Forelimb muscle (tissue), 1 donor: Measurements from ENCODE around the gene MEGF6. TPM values are rescaled to one million over a fixed set of nuclear protein-coding genes. Genes with fewer than 3 reads are reported as not detected.

Experiments
- DNase-seq: peaks from one replicate; pipeline ENCODE4 v3.0.0-alpha.2; 2013; ENCODE audit warnings: low read depth
- polyA plus RNA-seq: library from polyadenylated mRNA; unstranded; fragments of 120-200 nt; gene quantifications from one replicate; pipeline ENCODE4 v1.2.1, GENCODE V29; 2013; ENCODE audit not compliant: insufficient read length

MEGF6 gene
- polyA plus RNA-seq, 1 donor = 10.2 TPM

GRCh38 chr1:3571263-3571662 is 40.0 kb downstream of the MEGF6 start:
- no peak for DNase-seq

DNA sequence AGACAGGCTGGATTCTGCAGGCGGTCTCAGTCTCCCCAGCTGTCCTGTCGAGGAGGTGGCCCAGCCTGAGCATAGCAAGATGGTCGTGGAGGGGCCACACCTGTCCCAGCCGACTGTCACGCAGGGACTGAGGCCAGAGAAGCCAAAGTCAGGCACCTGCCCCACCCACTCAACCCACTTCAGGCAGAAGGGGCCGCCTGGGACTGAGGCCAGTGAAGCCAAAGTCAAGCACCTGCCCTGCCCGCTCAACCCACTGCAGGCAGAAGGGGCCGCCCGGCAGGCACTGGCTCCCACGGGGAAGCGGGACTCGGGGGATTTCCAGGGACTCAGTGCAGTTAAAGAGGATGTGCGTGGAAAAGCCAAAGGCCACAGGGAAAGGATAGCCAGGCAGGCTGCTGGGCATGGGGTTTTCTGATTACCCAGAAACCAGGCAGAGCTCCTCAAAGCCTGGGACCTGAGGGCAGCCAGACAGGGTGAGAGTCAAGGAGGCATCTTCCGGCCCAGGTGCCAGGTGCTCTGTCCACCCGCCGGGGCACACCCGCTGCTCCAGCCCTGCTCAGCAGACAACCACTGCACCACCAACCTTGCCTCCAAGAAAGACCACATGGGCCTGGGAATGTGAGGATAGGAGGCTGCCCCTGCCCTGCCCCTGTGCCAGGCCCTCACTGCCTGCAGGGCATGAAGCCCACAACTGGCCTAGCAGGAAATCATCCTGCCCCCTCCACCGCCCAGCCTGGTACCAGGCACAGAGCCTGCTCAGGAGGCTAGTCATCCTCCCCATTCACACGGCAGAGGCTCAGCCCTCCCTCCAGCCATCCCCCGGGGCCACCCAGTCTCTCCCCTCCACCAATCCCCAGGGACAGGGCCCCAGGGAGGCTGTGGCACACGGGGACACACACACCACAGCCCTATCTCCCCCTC is 41.0 kb downstream of the MEGF6 start:
- DNase-seq = no peak

- no peak for DNase-seq
Measured at GRCh38 chr1:3569436-3569835, 41.9 kb downstream of the MEGF6 start.

DNA sequence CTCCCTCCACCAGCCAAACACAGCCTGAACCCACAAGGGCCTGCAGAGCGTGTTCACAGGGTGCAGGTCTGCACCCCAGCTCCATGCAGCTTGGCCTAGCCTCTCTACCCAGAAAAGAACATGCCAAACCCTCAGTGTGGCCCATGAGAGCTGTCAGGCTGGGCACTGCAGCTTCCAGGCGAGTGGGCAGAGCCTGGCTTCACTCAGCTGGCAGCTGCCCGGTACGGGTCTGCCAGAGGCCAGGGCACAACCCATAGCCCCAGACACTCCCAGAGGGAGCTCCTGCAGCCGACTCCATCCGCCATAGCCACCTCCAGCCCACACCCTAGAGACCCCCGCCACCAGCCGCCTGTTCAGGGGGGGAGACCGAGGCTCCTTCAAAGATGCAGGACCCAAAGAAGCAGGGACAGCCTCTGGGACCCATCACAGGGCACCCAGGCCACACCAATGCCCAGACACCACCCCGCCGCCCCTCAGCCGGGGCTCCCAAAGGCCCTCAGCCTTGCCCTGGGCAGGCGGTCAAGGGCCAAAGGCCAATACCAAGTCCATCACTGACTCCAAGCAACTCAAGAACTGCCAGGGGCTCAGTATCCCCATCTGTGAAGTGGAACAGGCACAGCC is 42.4 kb downstream of the MEGF6 start:
- DNase-seq = no peak

GRCh38 chr1:3566951-3567804 is 44.1 kb downstream of the MEGF6 start:
- DNase-seq = no peak

DNA sequence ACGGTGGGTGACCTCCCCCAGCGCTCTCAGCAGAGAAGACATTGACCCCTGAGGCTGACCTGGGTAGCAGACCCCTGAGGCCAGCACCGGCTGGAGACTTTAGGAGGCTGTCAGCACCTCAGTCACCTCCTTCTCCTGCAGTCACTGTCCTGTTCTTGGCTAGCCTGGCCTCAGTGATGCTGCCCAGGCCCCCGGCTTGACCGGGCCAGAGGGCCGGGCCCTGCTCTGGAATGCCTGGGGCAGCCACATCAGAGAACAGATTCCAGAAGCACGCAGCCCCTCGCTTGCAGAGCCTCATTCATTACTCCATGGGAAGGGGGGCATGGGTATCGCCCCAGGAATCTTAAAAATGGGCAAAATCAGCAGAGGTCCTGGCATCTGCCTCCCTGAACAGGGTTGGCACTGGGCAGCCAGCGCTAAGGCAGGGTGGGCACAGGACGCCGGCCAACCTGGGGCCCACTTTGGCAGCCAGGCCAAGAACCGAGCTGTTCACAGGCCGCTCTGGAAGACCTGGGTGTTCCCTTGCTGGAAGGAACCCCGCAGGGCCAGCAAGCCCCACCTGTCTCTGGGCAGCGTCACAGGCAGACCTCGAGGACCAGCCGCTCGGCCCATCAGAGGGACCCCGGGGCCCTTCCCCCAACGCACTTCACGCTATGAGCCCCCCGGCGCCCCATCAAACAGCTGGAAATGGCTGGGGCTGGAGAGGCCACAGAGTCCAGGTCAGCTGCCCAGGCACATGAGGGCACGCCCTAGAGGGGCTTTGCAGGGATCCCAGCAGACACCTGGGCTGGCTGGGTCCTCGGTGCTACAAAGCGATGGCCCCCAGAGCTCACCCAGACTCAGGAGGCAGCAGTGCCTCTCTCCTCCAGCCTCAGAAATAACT is 45.1 kb downstream of the MEGF6 start:
- DNase-seq = no peak

GRCh38 chr1:3564921-3565831 is 46.1 kb downstream of the MEGF6 start:
- no peak for DNase-seq

DNA sequence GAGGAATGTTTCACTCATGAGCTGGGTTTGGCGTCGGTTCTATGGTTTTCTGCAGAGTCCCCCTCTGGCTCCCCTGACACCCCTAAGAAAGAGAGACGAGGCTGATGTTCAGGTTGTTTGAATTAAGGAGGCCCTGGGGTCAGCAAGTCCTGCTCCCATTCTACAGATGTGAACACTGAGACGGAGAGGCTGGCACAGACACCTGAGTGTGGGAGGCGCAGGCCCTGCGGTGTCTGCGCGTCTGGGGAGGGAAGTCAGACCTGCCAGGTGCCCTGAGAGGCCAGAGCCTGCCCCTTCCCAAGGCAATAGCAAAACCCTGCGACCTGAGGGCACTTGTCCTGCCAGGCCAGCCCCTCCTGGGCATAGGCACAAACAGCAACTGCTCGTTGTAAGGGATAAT is 47.7 kb downstream of the MEGF6 start:
- no peak for DNase-seq

DNA sequence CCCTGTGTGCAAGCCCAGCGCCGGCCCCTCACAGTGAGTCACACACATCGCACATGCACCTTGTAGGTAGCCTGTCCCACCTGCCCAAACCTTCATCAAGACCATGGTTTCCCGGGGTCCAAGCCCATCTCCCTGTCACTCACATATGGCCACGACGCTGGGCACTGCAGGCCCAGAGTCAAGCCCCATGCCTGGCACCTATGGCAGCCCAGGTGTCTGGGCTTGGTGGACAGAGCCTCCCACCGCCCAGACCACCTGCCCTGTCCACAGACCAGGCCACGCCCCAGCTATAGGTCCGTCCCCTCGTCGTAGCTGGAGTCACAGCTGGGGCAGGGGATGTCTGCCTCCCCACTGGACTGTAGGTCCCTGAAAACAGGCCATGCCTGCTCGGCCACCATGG is 48.2 kb downstream of the MEGF6 start:
- DNase-seq = no peak

- no peak for DNase-seq
Measured at GRCh38 chr1:3562712-3563111, 48.6 kb downstream of the MEGF6 start.

DNA sequence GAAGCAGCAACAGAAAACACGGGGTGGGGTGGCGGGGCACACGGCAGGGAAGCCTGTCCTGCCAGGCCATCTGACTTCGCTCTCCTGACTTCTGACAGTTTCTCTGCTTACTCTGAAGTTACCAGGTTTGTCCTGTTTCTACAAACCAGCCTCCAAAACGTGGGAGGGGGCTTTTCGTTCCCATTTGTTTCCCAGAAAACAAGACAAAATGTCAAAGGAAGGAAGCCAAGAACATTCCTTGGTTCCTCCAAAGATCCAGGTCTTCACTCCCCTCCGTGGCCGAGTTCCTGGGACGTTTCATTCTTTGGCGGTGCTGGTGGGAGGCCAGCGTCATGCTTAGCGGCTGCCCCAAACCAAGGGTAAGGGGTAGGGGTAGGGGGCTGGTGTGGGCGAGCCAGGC is 49.6 kb downstream of the MEGF6 start:
- DNase-seq = no peak

- DNase-seq = no peak
Measured at GRCh38 chr1:3560981-3561380, 50.3 kb downstream of the MEGF6 start.

DNA sequence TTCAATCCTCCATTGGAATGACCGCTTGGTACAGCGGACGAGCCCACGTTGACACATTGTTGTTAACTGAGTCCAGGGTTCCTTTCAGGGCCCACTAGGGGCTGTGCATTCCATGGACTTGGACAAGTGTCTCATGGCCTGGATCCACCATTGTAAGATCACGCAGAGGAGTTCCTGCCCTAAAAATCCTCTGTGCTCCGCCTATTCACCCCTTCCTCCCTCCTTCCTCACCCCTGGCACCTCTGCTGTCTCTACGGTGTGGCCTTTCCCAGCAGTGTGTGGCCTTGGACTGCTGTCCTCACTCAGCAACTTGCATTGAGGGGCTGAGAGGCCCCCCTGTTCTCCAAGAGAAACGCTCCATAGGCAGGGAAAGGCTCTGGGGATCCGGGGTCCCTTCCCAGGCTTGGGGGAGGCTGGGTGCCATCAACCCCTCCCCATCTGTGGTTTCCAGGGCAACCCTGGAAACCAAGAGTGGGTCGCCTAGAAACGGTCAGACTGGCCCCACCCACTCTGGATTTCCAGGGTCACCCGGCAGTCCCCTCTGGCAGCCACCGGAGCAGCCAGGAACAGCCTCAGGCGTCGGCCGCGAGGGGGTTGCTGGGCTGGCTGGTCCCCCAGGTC is 50.9 kb downstream of the MEGF6 start:
- peak; percentile 22 for DNase-seq

GRCh38 chr1:3558036-3558726 is 53.1 kb downstream of the MEGF6 start:
- DNase-seq = no peak

- no peak for DNase-seq
Measured at GRCh38 chr1:3557366-3557765, 53.9 kb downstream of the MEGF6 start.

DNA sequence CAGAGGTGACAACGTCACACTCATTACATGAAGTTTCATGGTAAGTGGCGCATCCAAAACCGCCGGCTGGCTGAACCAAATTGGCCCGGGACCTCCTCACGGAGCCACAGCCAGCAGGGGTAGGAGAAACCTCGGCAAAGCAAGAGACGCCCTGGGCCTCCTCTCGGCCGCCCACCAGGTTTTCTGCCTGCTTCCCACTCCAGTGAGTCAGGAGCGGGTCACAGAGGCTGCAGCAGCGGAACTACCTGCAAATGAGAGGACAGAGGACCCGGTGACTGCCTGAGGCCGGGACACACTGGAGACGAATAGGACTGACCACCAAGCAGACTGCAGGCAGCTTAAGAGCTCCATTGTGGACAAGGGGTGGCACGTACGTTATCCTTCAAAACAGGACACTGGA is 55.0 kb downstream of the MEGF6 start:
- no peak for DNase-seq

GRCh38 chr1:3555131-3555920 is 56.0 kb downstream of the MEGF6 start:
- DNase-seq = no peak

DNA sequence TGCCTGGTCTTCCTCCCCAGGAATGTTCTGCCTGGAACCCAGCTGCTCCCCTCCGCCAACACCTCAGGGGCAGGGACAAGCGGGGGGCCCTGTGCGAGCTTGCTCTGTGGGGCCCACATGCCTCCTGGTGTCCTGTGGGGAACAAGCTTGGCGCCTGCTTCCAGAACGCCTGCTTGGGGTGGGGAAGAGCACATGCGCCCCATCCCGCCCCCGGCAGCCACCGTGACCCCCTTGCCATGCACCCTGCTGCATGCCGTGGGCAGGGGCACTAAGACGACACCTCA is 57.4 kb downstream of the MEGF6 start:
- no peak for DNase-seq
